Lung microvascular endothelial cell (primary cell): ENCODE measurements around the gene KASH5. TPM values are rescaled to one million over a fixed set of nuclear protein-coding genes. Genes with fewer than 3 reads are reported as not detected.
A peak's percentile ranks its signal among the peaks of the same experiment; 100 is the strongest.
"Not testable (repeated sequence)": the region's sequence is repeated elsewhere in the genome, so short reads cannot be mapped to it uniquely, and the experiment has no call there.

ENCODE experiments used
- DNase-seq, 2 donors: peaks; one replicate each; pipeline versions ENCODE4 v3.0.0 to v3.0.0-alpha.2; 2010; ENCODE audit warnings: low read depth in 2 of 2
- total RNA-seq: library from RNA; depleted of rRNA; stranded (reverse); fragments of >200 nt; gene quantifications from 2 replicates; pipeline ENCODE4 v1.2.1, GENCODE V29; 2014

The KASH5 gene
- total RNA-seq, 1 donor from 2014 or later, result not detected

- DNase-seq, result peak in 1 of 2 donors; percentile 18
These were observed 67.7 kb downstream of the KASH5 start for GRCh38 chr19:49455773-49456172.

- DNase-seq, result no peak
These were observed 68.3 kb downstream of the KASH5 start for GRCh38 chr19:49456326-49456725.

GRCh38 chr19:49458567-49458903 lies 70.5 kb downstream of the KASH5 start:
- no peak for DNase-seq

GRCh38 chr19:49459388-49459787 lies 71.3 kb downstream of the KASH5 start:
- DNase-seq, result no peak

GRCh38 chr19:49461130-49461529 lies 73.1 kb downstream of the KASH5 start:
- not testable (repeated sequence) for DNase-seq

GRCh38 chr19:49461656-49462055 lies 73.6 kb downstream of the KASH5 start:
- no peak for DNase-seq

- DNase-seq, result no peak
These were observed 74.4 kb downstream of the KASH5 start for GRCh38 chr19:49462492-49462891.

- no peak for DNase-seq
These were observed 76.1 kb downstream of the KASH5 start for GRCh38 chr19:49463960-49464740.

- DNase-seq, result no peak
These were observed 77.3 kb downstream of the KASH5 start for GRCh38 chr19:49465371-49465770.

Other genes with a start within 250 kb of the KASH5 start
- gene HRC, start 232.9 kb upstream of the KASH5 start, total RNA-seq, result not detected in 2 replicates
- gene TRPM4, start 230.5 kb upstream of the KASH5 start, total RNA-seq, result 9.5 and 10.7 TPM in 2 replicates
- 0.20 and 0.22 TPM in 2 replicates for gene SLC6A16, start 63.1 kb upstream of the KASH5 start, total RNA-seq
- gene CD37, start 52.8 kb upstream of the KASH5 start, total RNA-seq, result not detected in 2 replicates
- gene TEAD2, start 25.8 kb upstream of the KASH5 start, total RNA-seq, result 51.4 and 57.1 TPM in 2 replicates
- gene DKKL1, start 24.4 kb upstream of the KASH5 start, total RNA-seq, result 0.22 and 0.40 TPM in 2 replicates
- gene PTH2, start 35.2 kb downstream of the KASH5 start, total RNA-seq, result not detected in 2 replicates
- gene GFY, start 37.1 kb downstream of the KASH5 start, total RNA-seq, result not detected in 2 replicates
- under 0.01 and 0.20 TPM in 2 replicates for gene SLC17A7, start 53.3 kb downstream of the KASH5 start, total RNA-seq
- 115 and 140 TPM in 2 replicates for gene PIH1D1, start 63.6 kb downstream of the KASH5 start, total RNA-seq
- 32.3 and 49.6 TPM in 2 replicates for gene ALDH16A1, start 65.0 kb downstream of the KASH5 start, total RNA-seq
- 0.79 and 0.87 TPM in 2 replicates for gene FLT3LG, start 86.0 kb downstream of the KASH5 start, total RNA-seq
- 3,685 and 3,947 TPM in 2 replicates for gene RPL13A, start 99.4 kb downstream of the KASH5 start, total RNA-seq
- 2,677 and 3,620 TPM in 2 replicates for gene RPS11, start 108.2 kb downstream of the KASH5 start, total RNA-seq
- 72.6 and 193 TPM in 2 replicates for gene FCGRT, start 124.4 kb downstream of the KASH5 start, total RNA-seq
- 6.3 and 13.3 TPM in 2 replicates for gene RCN3, start 139.8 kb downstream of the KASH5 start, total RNA-seq
- 87.6 and 105 TPM in 2 replicates for gene NOSIP, start 192.3 kb downstream of the KASH5 start, total RNA-seq
- 4.6 and 12.5 TPM in 2 replicates for gene PRRG2, start 193.1 kb downstream of the KASH5 start, total RNA-seq
- gene PRR12, start 202.9 kb downstream of the KASH5 start, total RNA-seq, result 1.1 and 2.0 TPM in 2 replicates